WTC11 (cell line): ENCODE results near the gene MYO18A. TPM values are rescaled to one million over a fixed set of nuclear protein-coding genes. Genes with fewer than 3 reads are reported as not detected.

Experiments
- ATAC-seq: fragments of 200-7000 bp; cut with Tn5 transposase; 2 replicates; pipeline ENCODE4 v1.10.0; 2021; ENCODE audit warnings: mild to moderate bottlenecking, moderate library complexity
- CTCF ChIA-PET: fragments of 300-600 bp; sonication (Branson Sonifier 250); formaldehyde crosslinking; loops from one replicate; lab custom pipeline; 2021; ENCODE audit warnings: antibody characterized with exemption; lab: Charles Lee
- POLR2A ChIA-PET: fragments of 350-600 bp; sonication (Branson Sonifier 250); formaldehyde crosslinking; loops from one replicate; lab custom pipeline; 2021; ENCODE audit warnings: antibody characterized with exemption; lab: Charles Lee
- DNase-seq: peaks from one replicate; pipeline ENCODE4 v3.0.0; 2021; ENCODE audit warnings: low spot score
- H3K27ac Mint-ChIP-seq: 2 replicates; pipeline ENCODE4 v1.8.0; 2021; ENCODE audit warnings: mixed read lengths
- H3K27me3 Mint-ChIP-seq: 2 replicates; pipeline ENCODE4 v1.8.0; 2021; ENCODE audit warnings: low read depth, mild to moderate bottlenecking, moderate library complexity, mixed read lengths
- H3K36me3 Mint-ChIP-seq: 2 replicates; pipeline ENCODE4 v1.8.0; 2021; ENCODE audit warnings: mixed read lengths
- H3K4me1 Mint-ChIP-seq: 2 replicates; pipeline ENCODE4 v1.8.0; 2022; ENCODE audit warnings: mixed read lengths
- H3K4me3 Mint-ChIP-seq: 2 replicates; pipeline ENCODE4 v1.8.0; 2021; ENCODE audit warnings: mild to moderate bottlenecking, moderate library complexity, mixed read lengths
- H3K9me3 Mint-ChIP-seq: 2 replicates; pipeline ENCODE4 v1.8.0; 2021; ENCODE audit warnings: mixed read lengths
- AFF4 ChIP-seq: sonication (generic); formaldehyde crosslinking; IDR thresholded peaks from 2 replicates; pipeline ENCODE4 v1.8.1; 2023; ENCODE audit warnings: mild to moderate bottlenecking, missing genetic modification reagents, borderline replicate concordance
- ARID4B ChIP-seq: sonication (generic); formaldehyde crosslinking; IDR thresholded peaks from 2 replicates; pipeline ENCODE4 v1.8.0; 2023; ENCODE audit warnings: missing genetic modification reagents, mild to moderate bottlenecking, borderline replicate concordance
- E2F5 ChIP-seq: sonication (generic); formaldehyde crosslinking; IDR thresholded peaks from 2 replicates; pipeline ENCODE4 v1.8.1; 2022; ENCODE audit warnings: mild to moderate bottlenecking, moderate library complexity, missing genetic modification reagents
- ELF4 ChIP-seq: sonication (generic); formaldehyde crosslinking; IDR thresholded peaks from 2 replicates; pipeline ENCODE4 v1.8.1; 2022; ENCODE audit warnings: low read depth, mild to moderate bottlenecking, moderate library complexity, missing genetic modification reagents
- ETV6 ChIP-seq: sonication (generic); formaldehyde crosslinking; IDR thresholded peaks from 2 replicates; pipeline ENCODE4 v1.8.1; 2022; ENCODE audit warnings: mild to moderate bottlenecking, missing genetic modification reagents
- GTF2I ChIP-seq: fragments of 250-450 bp; sonication (Bioruptor Pico); conservative IDR thresholded peaks from 2 replicates; pipeline ENCODE4 v1.4.0; 2021; ENCODE audit warnings: mild to moderate bottlenecking
- MAX ChIP-seq: sonication (generic); formaldehyde crosslinking; IDR thresholded peaks from 2 replicates; pipeline ENCODE4 v1.8.0; 2022; ENCODE audit warnings: mild to moderate bottlenecking, missing genetic modification reagents
- MXD4 ChIP-seq: fragments of 250-450 bp; sonication (Bioruptor Pico); IDR thresholded peaks from 2 replicates; pipeline ENCODE4 v1.8.0; 2021; ENCODE audit warnings: mild to moderate bottlenecking, moderate library complexity, borderline replicate concordance
- MYBL2 ChIP-seq: sonication (generic); formaldehyde crosslinking; IDR thresholded peaks from 2 replicates; pipeline ENCODE4 v1.8.1; 2023; ENCODE audit warnings: mild to moderate bottlenecking, moderate library complexity, missing genetic modification reagents
- NFATC4 ChIP-seq: fragments of 250-450 bp; sonication (Bioruptor Pico); IDR thresholded peaks from 2 replicates; pipeline ENCODE4 v1.9.0; 2021; ENCODE audit warnings: mild to moderate bottlenecking
- PRDM15 ChIP-seq: sonication (generic); formaldehyde crosslinking; IDR thresholded peaks from 2 replicates; pipeline ENCODE4 v1.8.0; 2022; ENCODE audit warnings: missing genetic modification reagents
- TEAD1 ChIP-seq: sonication (generic); formaldehyde crosslinking; IDR thresholded peaks from 2 replicates; pipeline ENCODE4 v1.8.0; 2022; ENCODE audit warnings: mild to moderate bottlenecking, missing genetic modification reagents
- ZMAT4 ChIP-seq: fragments of 250-450 bp; sonication (Bioruptor Pico); IDR thresholded peaks from 2 replicates; pipeline ENCODE4 v1.9.0; 2021; ENCODE audit warnings: mild to moderate bottlenecking
- ZNF423 ChIP-seq: fragments of 250-450 bp; sonication (Bioruptor Pico); IDR thresholded peaks from 2 replicates; pipeline ENCODE4 v2.1.2; 2022; ENCODE audit warnings: mild to moderate bottlenecking, moderate library complexity
- ZNF671 ChIP-seq: fragments of 250-450 bp; sonication (Bioruptor Pico); IDR thresholded peaks from 2 replicates; pipeline ENCODE4 v1.8.0; 2021; ENCODE audit warnings: mild to moderate bottlenecking
- total RNA-seq: library from RNA; stranded (reverse); gene quantifications from 3 replicates; pipeline ENCODE4 v1.2.3, GENCODE V29; 2021

MYO18A gene
- total RNA-seq, 1 experiment from 2014 or later: 54.9 TPM

- Mint-ChIP-seq H3K27ac (peak overlapping the region; percentile 44), H3K9me3 (peaks cover 21% of the 10 kb centered on the region), H3K36me3 (peaks cover 19% of the 10 kb centered on the region), H3K4me1 (peaks cover 44% of the 10 kb centered on the region)
- DNase-seq: no peak
- ATAC-seq: no peak
- ChIA-PET CTCF (interaction anchor here (0.7 to 3.4 kb wide), 12 partner anchors 12 to 305 kb away, joined by 3 to 12 read pairs (median 4); no protein-coding TSS in a partner anchor), POLR2A (interaction anchor here (0.7 to 2.2 kb wide), 3 partner anchors 12 to 304 kb away, joined by 3 to 13 read pairs (median 5); no protein-coding TSS in a partner anchor)
- no peak for TF ChIP-seq ELF4 (CRISPR knock-in tag)
- TF ChIP-seq AFF4 (CRISPR knock-in tag): no peak
- TF ChIP-seq, all 79 proteins: peak for 0
- Mint-ChIP-seq H3K27me3 (peaks cover 29% of the 10 kb centered on the region), H3K4me3 (no peak overlapping the region)
Observed at GRCh38 chr17:29031488-29031887, 148.7 kb downstream of the MYO18A start.

GRCh38 chr17:29024316-29024952 lies 155.8 kb downstream of the MYO18A start:
- no peak for ATAC-seq
- peak; percentile 43 for TF ChIP-seq ZNF423
- TF ChIP-seq ZMAT4: no peak
- POLR2A ChIA-PET: no interaction called here
- Mint-ChIP-seq H3K36me3 (no peaks in the 10 kb centered on the region), H3K27ac (no peak overlapping the region), H3K27me3 (peaks cover 34% of the 10 kb centered on the region), H3K9me3 (no peaks in the 10 kb centered on the region), H3K4me3 (no peak overlapping the region), H3K4me1 (peaks cover 42% of the 10 kb centered on the region)
- CTCF ChIA-PET: interaction anchor here (1.1 kb wide), 1 partner anchor 87 kb away, joined by 4 read pairs; no protein-coding TSS in a partner anchor
- no peak for DNase-seq

GRCh38 chr17:29022074-29022473 lies 158.1 kb downstream of the MYO18A start:
- DNase-seq: no peak
- ChIA-PET POLR2A (no interaction called here), CTCF (no interaction called here)
- ATAC-seq: no peak
- no peaks in the 10 kb centered on the region for H3K9me3 Mint-ChIP-seq
- H3K27me3 Mint-ChIP-seq: peaks cover 34% of the 10 kb centered on the region
- no peak overlapping the region for H3K4me3 Mint-ChIP-seq
- TF ChIP-seq ARID4B (CRISPR knock-in tag): no peak
- TF ChIP-seq E2F5 (CRISPR knock-in tag): no peak
- TF ChIP-seq ZNF671 (CRISPR knock-in tag): no peak
- no peak for TF ChIP-seq ETV6
- no peak for TF ChIP-seq PRDM15 (CRISPR knock-in tag)
- TF ChIP-seq NFATC4: no peak
- TF ChIP-seq MAX (CRISPR knock-in tag): no peak
- TF ChIP-seq MXD4 (CRISPR knock-in tag): no peak
- TF ChIP-seq GTF2I: no peak
- no peak for TF ChIP-seq MYBL2 (CRISPR knock-in tag)
- no peak for TF ChIP-seq TEAD1
- H3K27ac Mint-ChIP-seq: no peak overlapping the region
- H3K36me3 Mint-ChIP-seq: no peaks in the 10 kb centered on the region
- peaks cover 53% of the 10 kb centered on the region for H3K4me1 Mint-ChIP-seq
